ENCODE measurements around the gene KRTAP5-7. TPM values are rescaled to one million over a fixed set of nuclear protein-coding genes. Genes with fewer than 3 reads are reported as not detected.

KRTAP5-7 gene
- total RNA-seq, 1 experiment from 2014 or later = not detected

DNA sequence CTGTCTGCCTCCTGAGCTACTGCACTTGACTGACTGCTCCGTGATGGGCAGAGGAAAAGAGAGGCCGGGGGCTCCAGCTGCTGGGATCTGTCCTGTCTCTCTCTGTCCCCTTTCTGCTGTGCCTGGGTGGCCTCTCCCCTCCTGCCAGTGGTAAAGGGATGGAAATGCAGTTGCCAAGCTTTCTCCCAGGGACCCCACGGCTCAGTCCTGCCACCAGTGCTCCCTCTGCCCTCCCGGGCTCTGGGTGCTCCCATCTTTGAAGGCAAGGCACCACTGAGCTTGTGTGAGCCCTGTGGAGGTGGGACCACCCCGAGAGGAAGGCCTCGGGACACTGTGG, 42.0 kb upstream of the KRTAP5-7 start:
- ChIA-PET POLR2A (interaction anchor here (0.5 kb wide), 1 partner anchor 1823 kb away, joined by 3 read pairs; the partner anchor contains the start of gene ARHGEF17), CTCF (no interaction called here)
- intact Hi-C loops (cut with micrococcal nuclease) = no loop called here
- no peak for TF ChIP-seq CTCF (IDR thresholded peaks at IDR 0.05; ENCODE audit: unreplicated experiment)
- no peaks in the 10 kb centered on the region for H3K9me3 Mint-ChIP-seq (ENCODE audit: unreplicated experiment)
- no peak overlapping the region for H3K4me3 Mint-ChIP-seq (ENCODE audit: unreplicated experiment)
- H3K36me3 Mint-ChIP-seq (ENCODE audit: insufficient read depth, unreplicated experiment) = peaks cover 65% of the 10 kb centered on the region
- BruUV-seq (replicated peaks) = no TSS peak
- H3K27me3 Mint-ChIP-seq (ENCODE audit: insufficient read depth, unreplicated experiment) = no peaks in the 10 kb centered on the region
- no peak for DNase-seq (ENCODE audit: unreplicated experiment)
- no peak overlapping the region for H3K27ac Mint-ChIP-seq (ENCODE audit: low read depth, unreplicated experiment)
- peaks cover 13% of the 10 kb centered on the region for H3K4me1 Mint-ChIP-seq (ENCODE audit: insufficient read depth, unreplicated experiment)

DNA sequence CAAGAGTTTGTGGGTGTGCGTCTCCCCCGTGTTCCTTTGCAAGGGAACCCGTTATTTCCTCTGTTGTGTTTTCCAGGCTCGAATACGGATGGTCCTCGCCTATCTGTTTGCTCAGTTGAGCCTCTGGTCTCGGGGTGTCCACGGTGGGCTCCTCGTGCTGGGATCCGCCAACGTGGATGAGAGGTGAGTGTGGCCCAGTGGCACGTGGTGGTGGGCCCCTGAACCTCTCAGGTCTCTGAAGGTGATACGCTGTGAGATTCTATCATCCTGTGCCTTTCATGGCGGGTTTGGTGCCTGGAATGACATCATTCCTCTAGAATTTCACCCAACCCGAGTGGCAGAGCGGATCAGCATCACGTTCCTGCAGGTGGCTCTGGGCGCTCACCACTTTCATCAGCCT, 41.6 kb upstream of the KRTAP5-7 start:
- Mint-ChIP-seq H3K36me3 (ENCODE audit: insufficient read depth, unreplicated experiment) (peaks cover 63% of the 10 kb centered on the region), H3K27me3 (ENCODE audit: insufficient read depth, unreplicated experiment) (no peaks in the 10 kb centered on the region), H3K27ac (ENCODE audit: low read depth, unreplicated experiment) (no peak overlapping the region), H3K4me1 (ENCODE audit: insufficient read depth, unreplicated experiment) (peaks cover 13% of the 10 kb centered on the region), H3K9me3 (ENCODE audit: unreplicated experiment) (no peaks in the 10 kb centered on the region), H3K4me3 (ENCODE audit: unreplicated experiment) (no peak overlapping the region)
- POLR2A ChIA-PET = no interaction called here
- no peak for TF ChIP-seq CTCF (IDR thresholded peaks at IDR 0.05; ENCODE audit: unreplicated experiment)
- no TSS peak for BruUV-seq (replicated peaks)
- CTCF ChIA-PET = interaction anchor here (0.8 kb wide), 1 partner anchor 10 kb away, joined by 3 read pairs; no protein-coding TSS in a partner anchor
- no peak for DNase-seq (ENCODE audit: unreplicated experiment)
- intact Hi-C loops (cut with micrococcal nuclease) = no loop called here

DNA sequence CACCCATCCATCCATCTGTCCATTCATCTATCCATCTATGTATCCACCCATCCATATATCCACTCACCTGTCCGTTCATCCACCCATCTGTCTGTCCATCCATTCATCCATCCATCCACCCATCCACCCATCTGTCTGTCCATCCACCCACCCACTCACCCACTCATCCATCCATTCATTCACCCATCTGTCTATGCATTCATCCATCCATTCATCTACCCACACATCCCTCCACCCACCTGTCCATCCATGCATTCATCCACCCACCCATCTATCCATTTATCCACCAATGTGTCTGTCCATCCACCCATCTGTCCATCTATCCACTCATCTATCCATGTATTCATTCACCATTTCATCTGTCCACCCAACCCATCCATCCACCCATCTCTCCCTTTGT, 40.7 kb upstream of the KRTAP5-7 start:
- intact Hi-C loops (cut with micrococcal nuclease) = no loop called here
- DNase-seq (ENCODE audit: unreplicated experiment) = no peak
- Mint-ChIP-seq H3K4me1 (ENCODE audit: insufficient read depth, unreplicated experiment) (peaks cover 13% of the 10 kb centered on the region), H3K4me3 (ENCODE audit: unreplicated experiment) (no peak overlapping the region), H3K9me3 (ENCODE audit: unreplicated experiment) (no peaks in the 10 kb centered on the region), H3K36me3 (ENCODE audit: insufficient read depth, unreplicated experiment) (peaks cover 65% of the 10 kb centered on the region), H3K27ac (ENCODE audit: low read depth, unreplicated experiment) (no peak overlapping the region), H3K27me3 (ENCODE audit: insufficient read depth, unreplicated experiment) (no peaks in the 10 kb centered on the region)
- ChIA-PET POLR2A (no interaction called here), CTCF (interaction anchor here (0.8 kb wide), 1 partner anchor 11 kb away, joined by 3 read pairs; no protein-coding TSS in a partner anchor)
- no peak for TF ChIP-seq CTCF (IDR thresholded peaks at IDR 0.05; ENCODE audit: unreplicated experiment)
- BruUV-seq (replicated peaks) = no TSS peak

- H3K36me3 Mint-ChIP-seq (ENCODE audit: insufficient read depth, unreplicated experiment) = peaks cover 74% of the 10 kb centered on the region
Measured at GRCh38 chr11:71488681-71489270, 38.3 kb upstream of the KRTAP5-7 start.

More at GRCh38 chr11:71488681-71489270, 38.3 kb upstream of the KRTAP5-7 start:
- intact Hi-C loops (cut with micrococcal nuclease) = no loop called here
- Mint-ChIP-seq H3K4me3 (ENCODE audit: unreplicated experiment) (no peak overlapping the region), H3K4me1 (ENCODE audit: insufficient read depth, unreplicated experiment) (peaks cover 13% of the 10 kb centered on the region), H3K9me3 (ENCODE audit: unreplicated experiment) (no peaks in the 10 kb centered on the region), H3K27me3 (ENCODE audit: insufficient read depth, unreplicated experiment) (no peaks in the 10 kb centered on the region), H3K27ac (ENCODE audit: low read depth, unreplicated experiment) (no peak overlapping the region)
- ChIA-PET CTCF (no interaction called here), POLR2A (no interaction called here)
- no peak for DNase-seq (ENCODE audit: unreplicated experiment)
- no peak for TF ChIP-seq CTCF (IDR thresholded peaks at IDR 0.05; ENCODE audit: unreplicated experiment)
- no TSS peak for BruUV-seq (replicated peaks)

All from MCF 10A (cell line).